ENCODE results near the gene CPLX1.

Gene CPLX1

GRCh38 chr4:795726-796119 is 30.2 kb downstream of the CPLX1 start:
- no peak overlapping the region for H2BK120ac ChIP-seq (ENCODE audit: low read depth, low read length)
- peak overlapping the region; percentile 93 for H3K18ac ChIP-seq (ENCODE audit: low read length)
- DNase-seq (ENCODE audit: low spot score): no peak
- no peak overlapping the region for H4K91ac ChIP-seq (ENCODE audit: low read depth, low read length, poor library complexity)
- no peaks in the 10 kb centered on the region for H3K36me3 ChIP-seq (replicated peaks in 1 of 2; ENCODE audit: control insufficient read depth in 2 of 2, insufficient read depth in 2 of 2, low read length in 2 of 2)
- WGBS, 2 donors (ENCODE audit: extremely low coverage in 2 of 2, insufficient read length in 2 of 2, insufficient replicate concordance in 1 of 2): no CpG with 5 or more reads among the region's 20 CpGs
- peaks cover 0 to 2% of the 10 kb centered on the region in 2 donors for H3K9me3 ChIP-seq (replicated peaks in 1 of 2; ENCODE audit: control insufficient read depth in 2 of 2, insufficient read depth in 1 of 2, low read depth in 1 of 2, low read length in 2 of 2)
- peak overlapping the region; percentile 79 for H2AFZ ChIP-seq (ENCODE audit: low read length)
- peaks cover 3 to 52% (median 45%) of the 10 kb centered on the region in 3 experiments for H3K27me3 ChIP-seq (ENCODE audit: control insufficient read depth in 3 of 3, insufficient read depth in 3 of 3, low read depth in 1 of 3, low read length in 3 of 3)
- no peak overlapping the region for H3K4ac ChIP-seq (ENCODE audit: low read length)
- no peak overlapping the region for H4K8ac ChIP-seq (ENCODE audit: low read depth, low read length)
- peak overlapping the region in 1 of 2 donors; percentile 55 for H3K4me3 ChIP-seq (ENCODE audit: low read length in 2 of 2)
- H3K4me2 ChIP-seq (ENCODE audit: insufficient read depth, low read length, poor library complexity, severe bottlenecking): peak overlapping the region; percentile 77
- H3K79me1 ChIP-seq (ENCODE audit: low read depth, low read length): peaks cover 3% of the 10 kb centered on the region
- no peak overlapping the region for H2BK12ac ChIP-seq (ENCODE audit: low read length)
- H3K4me1 ChIP-seq (ENCODE audit: control insufficient read depth in 2 of 2, insufficient read depth in 1 of 2, low read depth in 1 of 2, low read length in 2 of 2): peaks cover 8 to 24% of the 10 kb centered on the region in 2 donors
- H3K27ac ChIP-seq (replicated peaks; ENCODE audit: low read length): no peak overlapping the region
- H2BK5ac ChIP-seq (ENCODE audit: low read length): peak overlapping the region; percentile 39
- peak overlapping the region; percentile 80 for H3K23ac ChIP-seq (ENCODE audit: low read depth, low read length, poor library complexity)
- H3K14ac ChIP-seq (ENCODE audit: low read length): peak overlapping the region; percentile 56
- H3K9ac ChIP-seq (ENCODE audit: low read depth, low read length, poor library complexity): peak overlapping the region; percentile 77
- H2BK15ac ChIP-seq (ENCODE audit: low read length): peak overlapping the region; percentile 37
- peak overlapping the region; percentile 84 for H2AK5ac ChIP-seq (ENCODE audit: low read depth, low read length)

- no peak overlapping the region for H4K8ac ChIP-seq (ENCODE audit: low read depth, low read length)
- whole genome bisulfite sequencing, 2 donors (ENCODE audit: extremely low coverage in 2 of 2, insufficient read length in 2 of 2, insufficient replicate concordance in 1 of 2): no CpG with 5 or more reads among the region's 71 CpGs
- peaks cover 0 to 2% of the 10 kb centered on the region in 2 donors for H3K9me3 ChIP-seq (replicated peaks in 1 of 2; ENCODE audit: control insufficient read depth in 2 of 2, insufficient read depth in 1 of 2, low read depth in 1 of 2, low read length in 2 of 2)
- no peak overlapping the region for H4K91ac ChIP-seq (ENCODE audit: low read depth, low read length, poor library complexity)
- peaks cover 8 to 24% of the 10 kb centered on the region in 2 donors for H3K4me1 ChIP-seq (ENCODE audit: control insufficient read depth in 2 of 2, insufficient read depth in 1 of 2, low read depth in 1 of 2, low read length in 2 of 2)
- peak overlapping the region; percentile 79 for H2AFZ ChIP-seq (ENCODE audit: low read length)
- peak overlapping the region; percentile 93 for H3K18ac ChIP-seq (ENCODE audit: low read length)
- no peak overlapping the region for H2BK12ac ChIP-seq (ENCODE audit: low read length)
- H2BK5ac ChIP-seq (ENCODE audit: low read length): peak overlapping the region; percentile 39
- no peak for DNase-seq (ENCODE audit: low spot score)
- H3K9ac ChIP-seq (ENCODE audit: low read depth, low read length, poor library complexity): peak overlapping the region; percentile 77
- H2BK15ac ChIP-seq (ENCODE audit: low read length): peak overlapping the region; percentile 37
- H3K4ac ChIP-seq (ENCODE audit: low read length): no peak overlapping the region
- H3K79me1 ChIP-seq (ENCODE audit: low read depth, low read length): peaks cover 3% of the 10 kb centered on the region
- peak overlapping the region; percentile 80 for H3K23ac ChIP-seq (ENCODE audit: low read depth, low read length, poor library complexity)
- no peak overlapping the region for H3K27ac ChIP-seq (replicated peaks; ENCODE audit: low read length)
- H2BK120ac ChIP-seq (ENCODE audit: low read depth, low read length): no peak overlapping the region
- H2AK5ac ChIP-seq (ENCODE audit: low read depth, low read length): peak overlapping the region; percentile 84
- H3K36me3 ChIP-seq (replicated peaks in 1 of 2; ENCODE audit: control insufficient read depth in 2 of 2, insufficient read depth in 2 of 2, low read length in 2 of 2): no peaks in the 10 kb centered on the region
- peak overlapping the region; percentile 77 for H3K4me2 ChIP-seq (ENCODE audit: insufficient read depth, low read length, poor library complexity, severe bottlenecking)
- H3K4me3 ChIP-seq (ENCODE audit: low read length in 2 of 2): peak overlapping the region; percentile 4 to 55
- H3K14ac ChIP-seq (ENCODE audit: low read length): peak overlapping the region; percentile 56
- peaks cover 3 to 52% (median 45%) of the 10 kb centered on the region in 3 experiments for H3K27me3 ChIP-seq (ENCODE audit: control insufficient read depth in 3 of 3, insufficient read depth in 3 of 3, low read depth in 1 of 3, low read length in 3 of 3)
These were observed 30.8 kb downstream of the CPLX1 start for GRCh38 chr4:794900-795725.

GRCh38 chr4:793941-794621 is 31.8 kb downstream of the CPLX1 start:
- Histone ChIP-seq H3K9me3 (replicated peaks in 1 of 2; ENCODE audit: control insufficient read depth in 2 of 2, insufficient read depth in 1 of 2, low read depth in 1 of 2, low read length in 2 of 2) (no peaks in the 10 kb centered on the region), H3K27me3 (ENCODE audit: control insufficient read depth in 3 of 3, insufficient read depth in 3 of 3, low read depth in 1 of 3, low read length in 3 of 3) (peaks cover 3 to 50% (median 48%) of the 10 kb centered on the region in 3 experiments), H3K9ac (ENCODE audit: low read depth, low read length, poor library complexity) (no peak overlapping the region), H3K23ac (ENCODE audit: low read depth, low read length, poor library complexity) (no peak overlapping the region), H3K18ac (ENCODE audit: low read length) (no peak overlapping the region), H3K4me1 (ENCODE audit: control insufficient read depth in 2 of 2, insufficient read depth in 1 of 2, low read depth in 1 of 2, low read length in 2 of 2) (peaks cover 8 to 24% of the 10 kb centered on the region in 2 donors), H3K4ac (ENCODE audit: low read length) (no peak overlapping the region), H3K27ac (replicated peaks; ENCODE audit: low read length) (no peak overlapping the region), H2BK15ac (ENCODE audit: low read length) (no peak overlapping the region), H2AK5ac (ENCODE audit: low read depth, low read length) (peak overlapping the region; percentile 13), H2AFZ (ENCODE audit: low read length) (no peak overlapping the region), H2BK12ac (ENCODE audit: low read length) (no peak overlapping the region), H3K4me2 (ENCODE audit: insufficient read depth, low read length, poor library complexity, severe bottlenecking) (no peak overlapping the region), H3K79me1 (ENCODE audit: low read depth, low read length) (peaks cover 3% of the 10 kb centered on the region), H2BK120ac (ENCODE audit: low read depth, low read length) (no peak overlapping the region), H3K4me3 (ENCODE audit: low read length in 2 of 2) (no peak overlapping the region), H3K36me3 (replicated peaks in 1 of 2; ENCODE audit: control insufficient read depth in 2 of 2, insufficient read depth in 2 of 2, low read length in 2 of 2) (no peaks in the 10 kb centered on the region), H3K14ac (ENCODE audit: low read length) (no peak overlapping the region), H2BK5ac (ENCODE audit: low read length) (no peak overlapping the region), H4K91ac (ENCODE audit: low read depth, low read length, poor library complexity) (no peak overlapping the region), H4K8ac (ENCODE audit: low read depth, low read length) (no peak overlapping the region)
- WGBS, 2 donors (ENCODE audit: extremely low coverage in 2 of 2, insufficient read length in 2 of 2, insufficient replicate concordance in 1 of 2): no CpG with 5 or more reads among the region's 19 CpGs
- DNase-seq (ENCODE audit: low spot score): no peak

All from neuronal stem cell (in vitro differentiated cells).